ENCODE data around the gene SLC35D1.

The SLC35D1 gene

GRCh38 chr1:67043366-67043765, 10.6 kb downstream of the SLC35D1 start:
- no peak for DNase-seq

DNA sequence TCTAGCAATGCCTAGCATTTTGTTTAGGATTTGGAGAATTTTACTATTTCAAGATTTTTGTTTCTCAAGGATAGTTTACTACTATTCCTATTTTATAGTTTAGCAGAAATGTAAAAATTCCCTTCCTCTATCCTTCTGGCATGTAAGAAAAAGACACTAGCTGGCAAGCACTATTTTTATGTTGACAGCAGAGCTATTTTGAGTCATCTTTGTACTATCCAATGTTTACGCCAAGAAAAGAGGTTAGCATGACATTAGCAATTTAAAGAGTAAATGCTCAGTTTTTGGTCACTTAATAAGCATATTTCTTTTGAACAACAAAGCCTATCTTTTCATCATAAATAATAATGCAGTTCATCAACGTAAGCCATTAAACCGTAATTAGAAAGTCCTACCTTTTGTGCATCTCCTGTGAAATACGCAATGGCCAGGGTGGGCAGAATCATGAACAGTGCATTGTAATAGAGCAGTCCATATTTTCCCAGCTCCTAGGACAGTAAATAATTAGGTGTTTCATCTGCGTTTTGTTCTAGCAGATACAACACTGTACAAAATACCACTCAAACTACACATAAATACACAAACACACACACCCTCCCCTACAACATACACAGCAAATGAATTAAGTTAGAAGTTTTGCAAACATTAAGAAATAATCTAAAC, 12.0 kb downstream of the SLC35D1 start:
- DNase-seq, result no peak

DNA sequence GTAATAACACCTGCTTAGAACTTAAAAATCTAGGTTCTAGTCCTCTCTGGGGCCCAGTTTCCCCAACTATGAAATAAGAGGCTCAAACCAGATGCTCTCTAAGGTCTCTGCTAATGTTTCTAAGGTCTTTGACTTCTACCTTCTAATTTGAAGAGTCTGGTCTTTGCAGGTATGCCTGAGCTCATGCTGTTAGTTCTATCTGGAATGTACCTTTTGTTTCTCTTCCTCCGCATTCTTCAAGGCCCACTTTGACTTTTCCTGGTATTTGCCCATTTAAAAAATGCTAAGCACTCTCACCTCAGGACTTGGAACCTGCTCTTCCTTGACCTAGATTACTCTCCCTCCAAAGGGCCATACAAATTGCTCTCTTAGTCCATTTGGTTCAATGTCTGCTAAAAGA, 13.5 kb downstream of the SLC35D1 start:
- no peak for DNase-seq

DNA sequence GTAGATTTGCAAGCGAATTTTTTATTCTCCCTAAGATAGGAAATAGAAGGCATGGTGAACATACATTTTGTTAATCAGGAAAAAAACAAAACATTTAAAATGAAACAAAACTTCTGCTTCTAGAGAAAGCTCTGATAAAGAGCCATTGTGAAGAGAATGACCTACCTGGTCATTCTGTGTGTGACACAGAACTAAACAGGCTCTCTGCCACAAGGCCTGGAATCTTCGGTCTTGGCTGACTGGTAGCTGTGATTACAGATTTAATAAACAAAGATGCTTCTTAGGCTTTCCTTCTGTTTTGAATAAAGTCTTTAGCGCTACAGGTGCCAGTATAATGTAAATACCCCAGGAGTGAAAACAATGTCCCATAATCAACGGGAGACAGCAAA, 22.1 kb downstream of the SLC35D1 start:
- DNase-seq, result no peak

DNA sequence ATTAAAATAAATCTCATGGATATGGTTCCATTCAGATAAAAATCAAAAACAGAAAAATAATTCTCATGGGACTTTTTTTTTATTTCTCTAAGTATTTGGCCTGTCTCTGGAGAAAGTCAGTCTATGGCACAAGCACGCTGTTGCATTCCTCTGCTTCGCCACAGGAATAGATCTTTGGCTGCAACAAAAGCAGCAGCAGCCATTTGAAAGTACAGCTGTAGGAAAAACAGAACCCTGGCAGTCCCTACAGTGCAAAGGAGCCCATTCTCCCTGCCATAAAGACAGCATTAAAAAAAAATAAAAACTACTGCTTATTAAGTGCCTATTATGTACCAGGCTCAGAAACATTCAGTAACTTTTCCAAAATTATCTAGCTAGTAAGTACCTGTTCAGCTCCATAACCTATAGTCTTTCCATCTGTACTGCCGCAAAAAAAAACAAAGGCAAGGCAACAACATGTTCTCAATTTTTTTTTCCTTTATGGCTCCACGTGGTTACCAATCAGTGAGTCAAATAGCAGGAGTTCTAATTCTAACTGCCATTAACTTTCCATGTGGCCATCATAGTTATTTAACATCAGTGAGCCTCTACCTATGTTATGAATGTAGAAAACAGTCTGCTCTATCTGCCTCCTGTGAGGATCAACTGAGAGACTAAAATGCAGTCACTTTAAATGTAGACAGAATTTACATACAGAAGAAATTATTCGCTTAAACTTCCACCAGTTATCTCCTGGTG, 22.7 kb downstream of the SLC35D1 start:
- no peak for DNase-seq

DNA sequence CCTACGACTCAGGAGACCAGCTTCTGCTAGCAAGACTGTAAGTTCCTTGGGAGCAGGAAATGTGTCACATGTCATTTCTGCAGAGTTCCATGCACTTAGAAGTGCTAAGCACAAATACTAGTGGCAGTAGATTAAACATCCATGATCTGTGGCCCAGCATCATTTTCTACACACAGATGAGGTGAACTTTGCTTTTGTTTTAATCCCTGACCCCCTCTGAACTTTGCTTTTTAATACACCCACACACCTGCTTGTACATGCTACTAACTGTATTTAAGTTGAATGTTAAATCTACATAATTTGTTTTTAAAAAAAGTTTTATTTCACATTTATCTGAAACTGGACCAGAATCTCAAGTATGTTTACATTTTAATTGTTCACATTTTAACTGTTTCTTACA, 24.5 kb downstream of the SLC35D1 start:
- DNase-seq, result no peak

DNA sequence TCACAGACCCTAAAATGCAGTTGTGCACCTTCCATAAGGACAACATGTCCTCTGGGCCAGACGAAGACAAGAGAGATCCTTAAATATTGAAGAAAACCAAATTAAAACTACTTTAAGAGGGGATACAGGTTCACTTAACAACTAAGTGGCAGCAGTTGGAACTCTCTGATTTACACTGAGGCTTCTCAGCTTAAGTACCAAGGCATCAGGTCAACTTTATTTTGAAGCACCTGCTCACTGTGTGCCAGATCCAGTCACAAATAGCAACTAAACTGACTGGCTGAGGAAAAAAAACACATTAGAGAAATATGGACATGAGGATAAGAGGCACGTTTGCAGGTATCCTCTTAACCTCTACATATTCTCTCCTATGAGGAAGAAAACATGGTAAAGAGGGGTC, 33.2 kb downstream of the SLC35D1 start:
- DNase-seq, result no peak

DNA sequence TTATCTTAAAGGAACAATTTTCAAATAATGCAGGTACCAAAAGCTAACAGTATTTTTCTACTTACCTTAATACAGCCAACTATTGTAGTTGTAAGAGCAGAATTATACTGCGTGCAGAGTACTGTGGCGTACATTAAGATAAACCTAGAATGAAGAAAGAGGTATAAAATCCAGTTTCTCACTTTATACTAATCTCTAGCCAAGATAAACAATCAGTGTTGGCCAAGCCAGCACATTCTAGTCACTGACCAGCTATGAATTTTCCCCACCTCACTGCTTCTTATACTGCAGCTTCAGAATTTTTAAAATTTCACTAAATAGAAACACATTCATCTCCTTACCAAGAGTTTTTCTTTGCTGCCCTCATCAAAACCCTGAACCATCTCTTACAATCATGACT, 33.6 kb downstream of the SLC35D1 start:
- DNase-seq, result no peak

- no peak for DNase-seq
Measured at GRCh38 chr1:67019600-67020136, 34.3 kb downstream of the SLC35D1 start.

DNA sequence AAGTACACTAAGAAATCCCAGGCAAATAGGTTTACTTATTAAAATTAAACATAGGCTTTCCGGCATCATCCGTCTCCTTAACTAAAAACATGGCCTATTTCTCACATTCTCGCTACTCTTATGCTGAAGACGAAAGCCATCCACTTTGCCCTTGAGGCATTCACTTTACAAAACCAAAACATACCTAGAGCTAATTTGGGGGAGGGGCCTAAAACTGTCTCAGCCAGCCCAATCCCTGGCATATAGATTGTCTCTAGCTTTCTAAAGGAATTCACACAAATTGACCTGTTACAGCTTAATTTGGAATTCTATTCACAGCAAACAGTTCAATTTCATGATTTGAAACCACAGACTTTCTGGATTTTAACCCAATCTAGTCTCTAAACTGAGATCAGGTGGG, 34.8 kb downstream of the SLC35D1 start:
- DNase-seq, result no peak

- no peak for DNase-seq
Measured at GRCh38 chr1:67018574-67018973, 35.4 kb downstream of the SLC35D1 start.

DNA sequence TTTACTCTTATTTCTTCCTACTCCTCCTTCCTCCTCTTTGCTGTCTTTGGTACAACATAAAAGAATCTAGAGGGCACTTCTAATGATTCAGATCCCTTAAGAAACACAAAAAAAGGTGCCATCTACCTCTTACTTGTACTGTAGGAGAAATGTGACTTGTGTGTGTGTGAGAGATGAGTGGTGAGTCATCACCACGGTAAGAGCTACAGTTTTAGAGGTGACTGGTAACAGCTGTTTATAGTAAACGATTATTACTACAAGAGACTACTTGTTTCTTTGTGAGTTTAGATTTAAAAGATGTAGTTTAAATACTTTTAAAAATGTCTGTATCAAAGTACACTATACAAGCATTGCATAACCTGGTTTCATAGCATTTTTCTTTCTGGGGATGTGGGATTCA, 40.4 kb downstream of the SLC35D1 start:
- no peak for DNase-seq

DNA sequence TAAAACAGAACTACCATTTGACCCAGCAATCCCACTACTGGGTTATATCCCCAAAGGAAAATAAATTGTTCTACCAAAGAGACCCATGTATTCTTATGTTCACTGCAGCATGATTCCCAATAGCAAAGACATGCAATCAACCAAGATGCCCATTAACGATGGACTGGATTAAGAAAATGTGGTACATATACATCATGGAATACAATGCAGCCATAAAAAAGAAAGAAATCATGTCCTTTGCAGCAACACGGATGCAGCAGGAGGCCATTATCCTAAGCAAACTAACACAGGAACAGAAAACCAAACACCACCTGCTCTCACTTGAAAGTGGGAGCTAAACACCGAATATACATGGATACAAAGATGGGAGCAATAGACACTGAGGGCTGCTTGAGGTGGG, 44.2 kb downstream of the SLC35D1 start:
- DNase-seq, result no peak

DNA sequence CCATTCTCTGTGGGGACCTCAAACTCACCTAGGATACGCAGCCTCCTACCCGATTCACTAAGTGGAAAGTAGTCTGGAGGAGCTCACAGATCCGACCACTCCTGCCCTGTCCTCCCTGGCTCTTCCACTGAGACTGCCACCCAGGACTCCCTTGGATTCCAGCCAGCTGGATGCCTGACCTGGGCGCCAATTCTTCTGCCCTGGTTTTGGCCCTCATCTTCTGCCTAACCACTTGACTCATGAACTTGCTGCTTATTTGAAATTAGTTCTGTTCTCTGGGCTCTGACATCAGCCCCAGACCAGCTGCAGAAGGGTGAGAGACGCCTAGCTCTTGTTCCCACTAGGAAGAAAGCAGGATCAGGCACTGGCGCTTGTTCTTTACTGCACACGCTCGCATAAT, 48.9 kb downstream of the SLC35D1 start:
- DNase-seq, result no peak

- peak; percentile 70 for DNase-seq
Measured at GRCh38 chr1:67004176-67004575, 49.8 kb downstream of the SLC35D1 start.

GRCh38 chr1:67001682-67002425, 52.1 kb downstream of the SLC35D1 start:
- no peak for DNase-seq

DNA sequence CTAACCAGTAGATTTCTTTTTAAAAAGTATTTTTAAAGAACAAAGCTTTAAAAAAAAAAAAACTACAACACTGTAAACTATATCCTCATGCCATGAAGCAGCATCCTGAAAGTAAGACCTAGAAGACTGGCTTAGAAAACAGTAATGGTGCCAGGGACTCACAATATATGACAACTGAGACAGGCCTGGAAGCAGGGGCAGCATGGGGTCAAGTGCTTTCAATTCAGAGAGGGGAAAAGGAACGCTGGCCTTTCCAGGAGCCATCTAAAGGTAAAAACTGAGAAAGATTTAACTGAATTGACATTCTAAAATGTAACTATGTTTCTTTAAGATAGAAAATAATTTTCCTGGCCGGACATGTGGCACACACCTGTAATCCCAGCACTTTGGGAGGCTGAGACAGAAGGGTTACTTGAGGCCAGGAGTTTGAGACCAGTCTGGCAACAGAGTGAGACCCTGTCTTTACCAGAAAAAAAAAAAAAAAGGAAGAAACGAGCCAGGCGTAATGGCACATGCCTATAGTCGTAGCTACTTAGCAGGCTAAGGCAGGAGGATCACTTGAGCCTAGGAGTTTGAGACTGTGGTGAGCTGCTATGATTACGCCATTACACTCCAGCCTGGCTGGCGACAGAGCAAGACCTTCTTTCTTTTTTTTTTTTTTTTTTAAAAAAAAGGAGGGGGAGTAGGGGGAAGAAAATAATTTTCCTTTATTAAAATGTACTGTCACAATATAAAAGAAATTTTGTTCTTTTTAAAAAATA, 54.1 kb downstream of the SLC35D1 start:
- no peak for DNase-seq

DNA sequence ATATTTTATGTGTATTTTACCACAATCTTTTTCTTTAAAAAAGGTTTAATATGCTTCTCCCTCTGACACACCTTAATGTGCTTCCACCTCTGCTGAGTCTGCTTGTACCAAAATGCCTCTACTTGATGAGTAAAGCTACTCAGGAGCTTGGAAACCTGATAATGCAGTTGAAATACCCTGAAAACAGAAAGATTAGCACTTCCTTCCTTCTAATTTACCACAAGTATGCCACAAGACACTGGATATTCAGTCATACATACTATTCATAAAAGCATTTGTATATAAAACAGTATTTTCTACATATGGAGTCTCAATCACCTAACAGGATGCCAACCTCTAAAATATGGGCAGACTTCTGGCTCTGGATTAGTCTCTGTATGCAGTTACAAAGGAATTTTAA, 55.0 kb downstream of the SLC35D1 start:
- DNase-seq, result no peak

DNA sequence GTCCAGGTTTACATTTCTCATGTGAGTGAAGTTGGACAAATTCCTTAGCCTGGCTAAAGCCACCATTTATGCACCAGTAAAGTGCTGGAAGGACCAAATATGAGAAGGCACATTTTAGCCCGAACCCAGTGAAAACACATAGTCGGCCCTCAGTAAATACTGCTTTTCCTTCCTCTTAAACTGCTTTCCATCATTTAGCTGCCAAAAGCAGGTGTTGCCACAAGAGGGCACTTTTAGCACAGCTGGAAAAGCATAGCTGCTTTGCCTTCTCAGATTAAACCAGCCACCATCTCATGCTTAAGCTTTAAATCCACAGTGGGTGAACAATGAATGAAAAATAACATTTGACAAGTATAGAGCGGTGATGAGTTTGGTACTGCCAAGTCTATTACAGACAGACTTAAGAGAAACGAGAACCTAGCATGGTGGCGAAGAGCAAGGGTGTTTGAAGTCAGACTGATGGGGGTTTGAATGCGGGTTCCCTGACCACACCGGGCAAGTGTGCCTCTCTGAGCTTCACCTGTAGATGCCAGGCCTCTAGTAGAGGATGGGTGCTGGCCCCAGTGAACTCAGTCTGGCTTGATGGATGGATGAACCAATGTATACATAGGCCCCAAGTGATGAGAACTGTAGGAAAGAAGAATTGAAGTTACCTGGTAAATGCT, 57.8 kb downstream of the SLC35D1 start:
- DNase-seq, result no peak

GRCh38 chr1:66993076-66993475, 60.9 kb downstream of the SLC35D1 start:
- no peak for DNase-seq

DNA sequence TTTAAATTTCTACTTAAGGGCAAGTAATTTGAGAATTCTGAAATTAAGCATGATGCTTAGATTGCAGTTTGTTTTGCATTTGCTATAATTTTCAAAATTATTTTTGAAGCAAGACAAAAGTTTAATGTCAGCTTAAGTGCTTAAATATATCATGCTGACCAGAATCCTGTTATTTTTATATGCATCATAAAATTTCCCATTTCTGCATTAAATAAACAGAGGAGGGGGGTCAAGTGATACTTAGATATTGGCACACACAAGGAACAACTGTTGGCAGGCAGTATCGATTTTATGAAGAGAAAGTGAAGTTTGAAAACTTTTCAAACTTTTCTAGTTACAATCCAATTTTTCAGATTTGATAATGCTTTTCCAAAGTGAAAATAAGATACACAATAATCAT, 68.1 kb downstream of the SLC35D1 start:
- DNase-seq, result no peak

DNA sequence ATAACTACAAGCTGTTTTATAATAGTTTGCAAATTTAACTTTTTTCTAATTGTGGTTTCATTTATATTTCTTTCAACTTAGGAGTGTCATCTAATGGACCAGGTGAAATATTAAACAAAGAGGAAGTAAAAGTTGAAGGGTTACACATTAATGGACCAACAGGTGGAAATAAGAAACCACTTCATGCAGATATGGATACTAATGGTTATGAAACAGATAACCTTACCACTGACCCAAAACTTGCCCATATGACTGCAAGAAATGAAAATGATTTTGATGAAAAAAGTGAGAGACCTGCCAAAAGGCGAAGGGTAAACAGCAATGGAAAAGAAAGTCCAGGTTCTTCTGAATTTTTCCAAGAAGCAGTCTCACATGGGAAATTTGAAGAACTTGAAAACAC, 69.5 kb downstream of the SLC35D1 start:
- DNase-seq, result no peak
